Germinal center (tissue), 1 donor: Measurements from ENCODE around the gene NUDT6.
"Not testable (repeated sequence)": the region's sequence is repeated elsewhere in the genome, so short reads cannot be mapped to it uniquely, and the experiment has no call there.

ENCODE experiments used
- DNase-seq: peaks from one replicate; pipeline ENCODE4 v3.0.0; 2012; ENCODE audit warnings: mixed read lengths, low spot score

Gene NUDT6

DNA sequence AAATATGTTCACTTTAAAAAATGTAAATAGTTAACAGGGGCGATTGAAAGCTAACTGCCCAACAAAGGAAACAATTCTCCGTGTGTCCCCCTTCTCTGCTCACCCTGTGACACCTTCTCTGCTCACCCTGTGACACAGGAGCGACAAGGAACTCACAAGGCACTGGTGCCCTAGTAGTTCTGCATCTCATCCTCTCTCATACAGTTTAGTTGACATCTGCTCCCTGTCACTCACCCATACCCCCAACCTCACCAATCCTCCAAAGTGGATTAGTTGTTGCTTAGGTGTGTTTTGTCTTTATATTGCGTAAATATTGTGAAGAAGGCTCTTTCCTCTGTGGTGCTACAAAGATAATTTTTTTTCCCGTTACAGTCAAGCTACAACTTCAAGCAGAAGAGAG lies 46.4 kb downstream of the NUDT6 start:
- no peak for DNase-seq

DNA sequence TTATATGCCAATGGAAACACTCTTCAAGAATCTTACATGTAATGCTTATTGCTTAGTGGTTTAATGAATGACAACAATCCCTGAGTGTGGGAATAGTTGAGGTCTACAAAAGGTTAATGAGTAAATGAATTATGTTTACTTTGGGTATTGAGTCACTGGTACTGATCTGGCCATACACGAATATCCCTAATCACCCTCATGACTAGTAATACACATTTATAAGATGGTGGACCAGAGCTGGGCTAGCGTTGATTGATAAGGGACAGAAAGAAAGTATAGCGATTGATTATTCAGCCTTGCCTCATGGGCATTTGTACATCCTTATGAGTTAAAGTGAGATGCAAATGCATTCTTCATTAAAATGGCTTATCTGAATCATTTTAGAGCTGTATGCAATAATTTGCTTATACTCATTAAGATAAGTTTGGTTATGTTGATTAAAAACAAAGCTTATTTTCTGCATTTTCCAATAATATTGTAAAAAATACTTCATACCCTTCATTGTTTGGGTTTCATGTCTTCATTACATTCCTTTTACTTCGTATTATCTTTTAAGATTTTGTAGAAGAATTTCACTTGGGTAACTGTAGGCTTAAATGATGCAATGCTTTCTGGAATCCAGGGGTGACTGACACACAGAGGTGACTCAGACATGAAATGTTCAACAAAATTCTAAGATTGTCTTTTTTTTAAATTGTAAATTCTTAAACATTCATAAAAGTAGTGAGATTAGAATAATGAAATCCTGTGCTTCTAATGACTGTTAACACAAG lies 48.4 kb downstream of the NUDT6 start:
- DNase-seq: no peak

DNA sequence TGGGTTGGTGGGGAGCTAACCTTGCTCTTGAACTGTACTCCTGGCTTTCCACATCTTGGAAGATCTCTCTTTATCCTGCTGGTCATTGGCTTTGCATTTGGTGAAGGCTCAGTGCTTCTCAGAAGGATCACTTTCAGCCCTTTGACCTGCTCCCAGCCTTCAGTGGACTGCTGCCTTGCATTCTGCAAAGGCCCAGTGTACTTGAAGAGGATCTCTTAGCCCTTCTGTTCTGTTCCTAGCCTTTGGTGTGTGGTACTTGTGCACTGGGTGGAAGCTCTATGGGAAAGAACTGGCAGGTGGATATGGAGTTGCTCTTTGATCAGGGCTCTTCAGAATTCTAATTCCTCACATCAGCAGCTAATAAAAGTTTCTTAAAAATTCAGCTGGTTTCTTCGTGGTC lies 49.3 kb downstream of the NUDT6 start:
- DNase-seq: no peak

DNA sequence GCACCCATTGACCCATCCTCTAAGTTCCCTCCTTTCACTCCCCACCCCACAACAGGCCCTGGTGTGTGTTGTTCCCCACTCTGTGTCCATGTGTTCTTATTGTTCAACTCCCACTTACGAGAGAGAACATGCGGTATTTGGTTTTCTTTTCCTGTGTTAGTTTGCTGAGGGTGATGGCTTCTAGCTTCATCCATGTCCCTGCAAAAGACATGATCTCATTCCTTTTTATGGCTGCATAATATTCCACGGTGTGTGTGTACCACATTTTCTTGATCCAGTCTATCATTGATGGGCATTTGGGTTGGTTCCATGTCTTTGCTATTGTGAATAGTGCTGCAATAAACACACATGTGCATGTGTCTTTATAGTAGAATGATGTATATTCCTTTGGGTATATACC lies 54.2 kb downstream of the NUDT6 start:
- DNase-seq: not testable (repeated sequence)

DNA sequence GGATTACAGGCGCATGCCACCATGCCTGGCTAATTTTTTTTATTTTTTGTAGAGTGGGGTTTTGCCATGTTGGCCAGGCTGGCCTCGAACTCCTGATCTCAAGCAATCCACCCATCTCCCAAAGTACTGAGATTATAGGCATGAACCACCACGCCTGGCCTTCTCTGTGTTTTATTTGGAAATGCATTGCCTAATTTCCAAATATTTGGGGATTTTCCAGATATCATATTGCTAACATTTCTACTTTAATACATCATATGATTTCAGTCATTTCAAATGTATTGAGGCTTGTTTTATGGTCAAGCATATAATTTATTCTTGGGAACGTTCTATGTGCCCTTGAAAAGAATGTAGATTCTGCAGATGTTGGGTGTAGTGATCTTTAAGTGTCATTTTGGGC lies 57.0 kb downstream of the NUDT6 start:
- DNase-seq: no peak

DNA sequence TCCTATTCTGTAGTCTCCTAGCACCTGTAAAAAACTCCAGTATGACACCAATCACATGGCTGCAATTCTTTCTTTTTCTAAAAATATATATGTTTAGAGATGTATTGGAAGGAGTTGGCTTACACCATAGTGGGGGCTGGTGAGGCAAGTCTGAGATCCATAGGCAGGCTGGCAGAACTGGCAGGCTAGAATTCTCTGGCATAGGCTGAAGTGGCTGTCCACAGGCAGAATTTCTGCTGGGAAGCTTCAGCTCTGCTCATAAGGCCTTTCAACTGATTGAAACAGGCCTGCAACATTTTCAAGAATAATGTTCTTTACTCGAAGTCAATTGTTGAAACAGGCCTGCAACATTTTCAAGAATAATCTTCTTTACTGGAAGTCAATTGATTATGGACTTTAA lies 58.8 kb downstream of the NUDT6 start:
- DNase-seq: no peak

DNA sequence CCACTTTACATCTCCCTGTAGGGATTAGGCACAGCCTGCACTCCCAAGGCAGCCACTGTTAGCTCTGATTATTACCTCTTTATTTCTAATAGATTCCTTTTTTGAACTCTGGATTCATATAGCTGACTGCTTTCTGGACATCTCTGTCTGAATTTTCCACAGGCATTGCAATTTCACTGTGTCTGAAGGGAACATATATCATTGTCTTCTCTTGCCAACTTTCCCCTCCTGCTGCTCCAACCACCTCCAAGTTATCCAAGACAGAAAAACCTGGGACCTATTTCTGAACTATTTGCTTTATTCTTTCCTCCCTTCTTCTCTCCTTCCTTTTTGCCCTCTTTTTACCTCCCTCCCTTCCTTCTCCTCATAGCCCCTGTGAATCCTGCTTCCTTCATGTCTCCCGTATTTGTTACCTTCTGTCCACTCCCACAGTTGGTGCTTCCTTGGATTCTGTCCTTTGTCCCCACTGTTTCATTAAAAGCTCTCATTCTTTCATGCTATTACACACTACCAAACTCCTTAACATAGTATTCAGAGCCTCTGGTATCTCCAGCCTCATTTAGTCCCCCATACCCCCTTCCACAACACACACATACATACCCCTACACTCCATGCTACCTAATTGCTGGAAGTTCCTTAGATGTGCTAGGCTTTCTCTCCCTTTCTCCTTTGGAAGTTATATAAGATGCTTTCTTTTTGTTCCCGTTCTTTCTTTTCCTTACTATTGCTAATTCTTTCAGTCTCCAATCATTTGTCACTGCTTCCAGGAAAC lies 61.0 kb downstream of the NUDT6 start:
- no peak for DNase-seq

DNA sequence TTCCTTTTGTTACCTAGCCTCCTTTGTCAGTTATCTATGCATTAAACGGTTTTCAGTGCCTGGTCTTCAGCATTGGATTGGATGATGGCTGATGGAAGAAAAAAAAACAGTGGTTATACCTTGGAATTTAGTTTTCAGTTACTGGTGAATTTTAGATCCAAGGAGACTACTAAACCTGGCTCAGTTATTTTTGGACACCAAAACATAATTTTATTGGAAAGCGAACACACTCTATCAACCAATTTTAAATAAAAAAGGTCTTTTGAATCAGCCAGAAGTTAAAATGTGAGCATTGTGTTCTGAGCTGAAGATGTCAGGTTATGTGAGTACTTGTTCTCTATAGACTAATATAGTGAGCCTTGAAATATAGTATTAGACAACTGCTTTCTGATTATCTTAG lies 63.7 kb downstream of the NUDT6 start:
- no peak for DNase-seq

DNA sequence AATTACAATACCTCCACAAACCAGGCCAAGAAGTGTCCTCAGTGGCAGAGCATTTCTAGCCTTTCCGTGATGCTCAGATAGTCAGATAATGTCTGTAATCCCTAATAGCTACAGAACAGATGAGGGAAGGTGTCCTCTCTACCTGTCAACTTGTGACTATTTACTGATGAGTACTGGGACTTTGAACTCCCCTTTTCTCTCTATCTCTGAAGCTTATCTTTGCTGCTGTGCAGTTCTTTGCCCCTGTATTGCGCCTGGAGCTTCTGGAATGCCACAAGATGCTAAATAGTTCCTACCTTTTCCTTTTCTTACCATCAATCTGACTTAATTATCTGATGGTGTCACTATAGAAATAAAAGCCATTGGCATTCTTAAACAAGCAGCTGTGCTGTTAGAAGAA lies 65.2 kb downstream of the NUDT6 start:
- no peak for DNase-seq

DNA sequence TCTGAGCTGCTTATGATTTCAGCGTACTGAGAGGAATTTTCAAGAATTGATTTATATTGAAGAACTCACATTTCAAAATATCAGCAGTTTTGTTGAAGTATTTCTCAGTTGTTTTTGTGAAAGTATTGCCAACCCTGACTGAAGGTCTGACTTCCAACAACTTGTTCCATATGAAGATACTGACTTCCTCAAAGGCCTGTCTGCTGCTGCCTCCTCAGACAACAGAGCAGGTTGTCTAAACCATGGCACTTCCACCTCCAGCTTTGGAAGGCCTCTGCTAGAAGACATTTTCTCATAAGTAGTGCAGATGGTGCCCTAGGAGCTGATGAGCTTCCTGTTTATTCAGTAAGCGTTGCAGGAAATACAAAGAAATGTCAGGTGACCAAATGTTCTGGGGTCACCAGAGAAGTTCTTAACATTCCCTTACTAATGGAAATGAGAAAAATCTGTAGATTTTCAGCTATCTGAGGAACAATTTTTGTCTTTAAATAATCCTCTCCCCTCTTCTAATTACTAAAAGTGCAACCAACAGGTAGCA lies 67.0 kb downstream of the NUDT6 start:
- no peak for DNase-seq

DNA sequence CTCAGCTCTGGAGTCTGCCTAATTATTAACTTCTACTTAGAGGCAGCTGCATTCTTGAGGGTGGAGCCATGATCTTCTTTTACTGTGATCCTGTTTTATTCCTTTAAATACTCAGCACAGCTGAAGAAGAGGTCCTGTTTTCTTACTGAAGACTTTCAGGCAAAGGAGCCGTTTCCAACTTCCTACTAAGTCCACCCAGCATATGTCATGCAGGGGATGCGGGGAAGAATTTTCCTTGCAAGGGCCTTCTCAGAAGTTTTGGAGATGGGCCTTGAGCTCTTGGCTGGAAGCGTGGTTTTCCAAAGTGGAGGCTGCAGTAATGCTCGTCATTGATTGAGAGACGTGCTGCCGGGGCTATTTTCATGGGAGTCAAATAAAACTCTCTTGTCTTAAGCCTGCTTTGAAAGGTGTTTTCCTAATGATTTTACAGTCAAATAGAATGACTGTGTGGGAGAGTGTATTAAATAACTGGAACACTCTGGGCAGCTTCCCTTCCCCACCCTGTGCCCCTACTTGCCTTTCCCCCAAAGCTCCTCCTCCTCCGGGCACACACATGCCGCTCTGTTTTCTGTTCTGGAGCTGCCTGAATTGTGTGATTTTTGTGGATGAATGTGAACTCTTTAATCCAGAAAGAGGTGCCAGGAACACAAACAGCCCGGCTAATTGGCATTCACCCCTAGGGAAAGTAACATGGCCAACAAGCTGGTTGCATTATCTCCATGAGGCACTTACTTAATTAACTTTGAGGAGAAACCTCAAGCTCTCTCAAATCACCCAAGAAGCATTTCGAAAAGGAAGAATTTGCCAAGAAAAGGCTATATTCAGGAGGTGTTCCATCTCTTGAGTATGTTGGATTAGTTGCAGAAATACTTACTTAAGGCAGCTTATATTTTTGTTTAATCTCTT lies 67.7 kb downstream of the NUDT6 start:
- DNase-seq: no peak

DNA sequence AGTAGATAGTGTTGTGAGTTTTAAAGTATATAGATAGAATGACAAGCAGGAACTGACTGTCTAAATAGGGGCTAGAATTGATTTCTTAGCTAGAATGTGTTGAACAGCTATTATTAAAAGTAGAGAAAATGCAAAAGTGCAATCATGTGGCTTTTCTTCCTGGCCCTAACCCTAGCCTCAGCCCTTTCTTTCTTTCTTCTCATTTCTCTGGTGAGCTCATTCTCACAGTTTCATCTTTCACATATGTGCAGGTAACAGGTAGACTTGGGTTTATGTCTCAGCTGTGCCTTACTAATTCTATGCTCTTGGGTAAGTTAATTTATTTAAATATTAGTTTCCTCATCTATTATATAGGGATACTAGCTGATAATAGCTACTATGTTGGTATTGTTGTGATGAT lies 70.8 kb downstream of the NUDT6 start:
- no peak for DNase-seq

DNA sequence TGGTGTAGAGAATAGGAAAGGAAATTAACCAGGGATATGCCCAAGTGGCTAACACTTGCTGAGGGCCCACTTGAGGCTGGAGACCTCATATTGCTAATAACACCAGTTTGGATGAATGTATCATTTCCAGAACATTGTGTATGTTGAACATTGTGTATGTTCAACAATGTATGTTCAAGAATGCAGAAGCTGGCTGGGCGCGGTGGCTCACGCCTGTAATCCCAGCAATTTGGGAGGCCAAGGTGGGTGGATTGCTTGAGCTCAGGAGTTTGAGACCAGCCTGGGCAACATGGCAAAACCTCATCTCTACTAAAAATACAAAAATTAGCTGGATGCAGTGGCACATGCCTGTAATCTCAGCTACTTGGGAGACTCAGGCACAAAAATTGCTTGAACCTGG lies 72.6 kb downstream of the NUDT6 start:
- not testable (repeated sequence) for DNase-seq

DNA sequence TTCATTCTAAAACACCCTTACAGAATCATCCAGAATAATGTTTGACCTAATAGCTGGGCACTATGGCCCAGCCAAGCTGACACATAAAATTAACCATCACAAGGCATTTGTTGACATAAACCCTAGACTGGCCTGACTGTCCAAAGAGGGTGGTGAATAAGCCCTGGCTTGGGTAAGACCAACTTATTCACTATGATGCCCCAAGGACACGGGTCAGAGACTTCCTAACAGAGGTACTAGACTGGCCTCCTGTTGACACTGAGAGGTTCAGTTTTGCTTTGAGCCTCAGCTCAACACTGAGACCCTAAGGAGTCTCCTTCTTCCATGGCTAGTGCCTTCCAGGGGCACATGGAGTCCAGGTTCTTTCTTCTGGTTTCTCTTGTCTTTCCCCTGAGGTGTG lies 74.5 kb downstream of the NUDT6 start:
- no peak for DNase-seq

DNA sequence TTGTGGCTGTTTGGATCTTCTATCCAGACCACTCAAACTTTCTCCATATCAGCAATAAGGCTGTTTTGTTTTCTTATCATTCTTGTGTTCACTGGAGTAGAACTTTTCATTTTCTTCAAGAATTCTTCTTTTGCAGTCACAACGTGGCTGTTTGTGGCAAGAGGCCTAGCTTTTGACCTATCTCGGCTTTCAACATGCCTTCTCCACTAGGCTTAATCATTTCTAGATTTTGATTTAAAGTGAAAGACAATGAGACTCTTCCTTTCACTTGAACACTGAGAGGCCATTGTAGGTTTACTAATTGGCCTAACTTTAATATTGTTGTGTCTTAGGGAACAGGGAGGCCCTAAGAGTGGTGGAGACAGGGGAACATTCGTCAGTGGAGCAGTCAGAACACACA lies 76.6 kb downstream of the NUDT6 start:
- no peak for DNase-seq

DNA sequence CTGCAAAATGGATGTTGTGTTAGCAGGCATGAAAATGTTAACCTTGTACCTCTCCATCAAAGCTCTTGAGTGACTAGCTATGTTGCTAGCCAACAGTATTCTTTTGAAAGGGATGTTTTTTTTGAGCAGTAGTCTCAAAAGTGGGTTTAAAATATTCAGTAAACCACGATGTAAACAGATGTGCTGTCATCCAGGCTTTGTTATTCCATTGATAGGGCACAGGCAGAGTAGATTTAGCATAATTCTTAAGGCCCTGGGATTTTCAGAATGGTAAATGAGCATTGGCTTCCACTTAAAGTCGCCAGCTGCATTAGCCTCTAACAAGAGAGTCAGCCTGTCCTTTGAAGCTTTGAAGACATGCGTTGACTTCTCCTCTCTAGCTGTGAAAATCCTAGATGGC lies 77.3 kb downstream of the NUDT6 start:
- DNase-seq: no peak

DNA sequence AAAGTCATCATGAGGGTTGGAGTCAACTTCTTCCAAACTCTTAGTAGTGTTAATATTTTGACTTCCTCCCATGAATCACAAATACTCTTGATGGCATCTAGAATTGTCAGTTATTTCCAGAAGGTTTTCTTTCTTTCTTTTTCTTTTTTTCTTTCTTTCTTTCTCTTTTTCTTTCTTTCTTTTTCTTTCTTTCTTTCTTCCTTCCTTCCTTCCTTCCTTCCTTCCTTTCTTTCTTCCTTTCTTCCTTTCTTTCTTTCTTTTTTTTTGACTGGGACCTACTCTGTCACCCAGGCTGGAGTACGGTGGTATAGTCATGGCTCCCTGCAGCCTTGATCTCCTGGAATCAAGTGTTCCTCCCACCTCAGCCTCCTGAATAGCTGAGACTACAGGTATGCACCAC lies 78.0 kb downstream of the NUDT6 start:
- not testable (repeated sequence) for DNase-seq

DNA sequence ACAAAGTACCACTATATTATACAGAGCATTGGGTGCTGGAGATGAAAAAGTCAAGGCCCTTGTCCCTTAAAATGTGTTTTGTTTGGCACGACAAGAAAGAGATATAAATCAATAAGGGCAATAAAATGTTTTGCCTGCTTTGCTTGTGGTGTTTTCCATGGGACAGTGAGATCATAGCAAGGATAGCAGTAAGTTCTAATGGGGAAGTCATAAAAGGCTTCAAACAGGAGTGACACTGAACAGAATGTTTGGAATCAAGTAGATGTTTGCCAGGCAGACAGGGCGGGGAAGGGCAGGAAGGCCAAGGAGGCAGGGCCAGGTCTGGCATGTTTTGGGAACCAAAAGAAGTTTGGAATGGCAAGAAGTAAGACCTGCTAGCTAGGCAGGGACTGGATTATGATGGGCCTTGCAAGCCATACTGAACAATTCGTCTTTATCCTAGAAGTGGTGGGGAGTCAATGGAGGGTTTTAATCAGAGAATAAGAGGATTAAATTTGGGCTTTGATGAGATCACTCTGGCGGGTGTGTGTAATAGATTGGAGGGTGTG lies 79.3 kb downstream of the NUDT6 start:
- no peak for DNase-seq
